ENCODE measurements around the gene PLSCR4.

GRCh38 chr3:146259880-146260589 lies 9.1 kb upstream of the PLSCR4 start:
- TF ChIP-seq, protein P1, sequence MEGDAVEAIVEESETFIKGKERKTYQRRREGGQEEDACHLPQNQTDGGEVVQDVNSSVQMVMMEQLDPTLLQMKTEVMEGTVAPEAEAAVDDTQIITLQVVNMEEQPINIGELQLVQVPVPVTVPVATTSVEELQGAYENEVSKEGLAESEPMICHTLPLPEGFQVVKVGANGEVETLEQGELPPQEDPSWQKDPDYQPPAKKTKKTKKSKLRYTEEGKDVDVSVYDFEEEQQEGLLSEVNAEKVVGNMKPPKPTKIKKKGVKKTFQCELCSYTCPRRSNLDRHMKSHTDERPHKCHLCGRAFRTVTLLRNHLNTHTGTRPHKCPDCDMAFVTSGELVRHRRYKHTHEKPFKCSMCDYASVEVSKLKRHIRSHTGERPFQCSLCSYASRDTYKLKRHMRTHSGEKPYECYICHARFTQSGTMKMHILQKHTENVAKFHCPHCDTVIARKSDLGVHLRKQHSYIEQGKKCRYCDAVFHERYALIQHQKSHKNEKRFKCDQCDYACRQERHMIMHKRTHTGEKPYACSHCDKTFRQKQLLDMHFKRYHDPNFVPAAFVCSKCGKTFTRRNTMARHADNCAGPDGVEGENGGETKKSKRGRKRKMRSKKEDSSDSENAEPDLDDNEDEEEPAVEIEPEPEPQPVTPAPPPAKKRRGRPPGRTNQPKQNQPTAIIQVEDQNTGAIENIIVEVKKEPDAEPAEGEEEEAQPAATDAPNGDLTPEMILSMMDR (IDR thresholded peaks at IDR 0.05): no peak
- TF ChIP-seq POLR2AphosphoS5 (IDR thresholded peaks at IDR 0.05) (no peak), POLR2A (IDR thresholded peaks at IDR 0.05) (no peak), EP300 (IDR thresholded peaks at IDR 0.05) (no peak)

Data from suprapubic skin (tissue), 4 donors.